ENCODE data around the gene FCHO1.

The FCHO1 gene

DNA sequence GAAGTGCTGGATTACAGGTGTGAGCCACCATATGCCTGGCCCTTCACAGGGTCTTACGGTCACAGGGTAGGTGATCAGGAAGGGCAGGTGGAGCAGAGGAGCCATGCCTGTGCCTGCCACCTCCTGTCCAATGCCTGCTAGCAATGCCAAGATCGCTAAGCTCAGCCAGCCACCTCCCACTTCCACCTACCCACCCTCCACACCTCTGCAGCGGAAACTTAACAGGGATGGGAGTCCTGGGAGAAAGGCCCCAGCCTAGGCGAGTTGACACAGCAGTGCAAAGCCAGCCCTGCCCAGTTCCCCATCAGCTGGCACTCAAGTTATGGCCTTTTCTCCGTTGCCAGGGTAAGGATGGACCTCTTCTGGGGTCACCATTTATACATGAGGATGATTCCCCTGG, 15.9 kb upstream of the FCHO1 start:
- DNase-seq (ENCODE audit: low read depth in 3 of 3), result no peak

DNA sequence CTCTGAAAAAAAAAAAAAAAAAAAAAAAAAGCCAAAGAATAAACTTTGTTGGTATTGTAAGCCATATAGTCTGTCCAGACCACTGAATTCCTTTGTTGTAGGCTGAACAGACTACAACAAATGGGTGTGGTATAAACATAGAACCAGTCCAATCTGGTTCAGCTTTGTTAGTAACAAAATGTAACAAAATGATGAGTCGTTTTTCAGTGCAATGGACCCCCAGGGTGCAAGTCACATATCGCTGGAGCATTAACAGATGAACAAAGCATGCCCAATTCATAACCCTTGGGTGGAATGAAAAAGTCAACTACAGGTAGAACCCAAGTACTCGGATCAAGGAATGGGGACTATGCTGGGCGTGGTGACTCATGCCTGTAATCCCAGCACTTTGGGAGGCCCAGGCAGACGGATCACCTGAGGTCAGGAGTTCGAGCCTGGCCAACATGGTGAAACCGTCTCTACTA, 13.6 kb upstream of the FCHO1 start:
- DNase-seq (ENCODE audit: low read depth in 3 of 3), result no peak

DNA sequence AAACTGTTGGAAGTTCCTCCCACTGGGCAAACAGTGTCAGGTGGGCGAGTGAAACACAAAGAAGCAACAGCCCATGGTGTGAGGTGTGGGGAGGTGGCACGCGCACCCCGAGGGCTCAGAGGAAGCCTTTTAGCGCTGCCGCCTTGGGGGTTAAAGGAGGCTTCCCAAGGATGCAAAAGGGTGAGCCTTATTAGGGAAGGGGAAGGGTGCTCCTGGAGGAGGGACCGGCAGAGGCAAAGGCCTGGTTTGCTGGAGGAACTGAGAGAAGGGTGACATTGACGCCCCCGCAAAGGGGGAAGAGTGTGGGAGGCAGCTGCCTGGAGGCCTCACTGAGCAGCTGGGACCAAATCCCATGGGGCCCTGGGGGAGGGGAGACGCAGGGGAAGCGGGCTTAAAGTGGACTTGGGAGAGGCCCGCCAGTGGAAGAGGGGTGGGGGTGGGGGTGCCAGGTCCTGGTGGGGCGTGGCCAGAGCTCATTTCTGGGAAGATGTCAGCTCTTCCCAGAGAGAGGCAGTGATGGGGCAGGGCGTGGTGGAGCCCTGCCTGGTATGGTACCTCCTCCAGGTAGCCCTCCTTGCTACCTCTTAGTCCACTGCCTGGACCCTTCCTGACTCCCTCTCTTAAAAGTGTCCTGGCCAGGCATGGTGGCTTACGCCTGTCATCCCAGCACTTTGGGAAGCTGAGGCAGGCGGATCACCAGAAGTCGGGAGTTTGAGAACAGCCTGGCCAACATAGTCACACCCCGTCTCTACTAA, 12.0 kb upstream of the FCHO1 start:
- no peak for DNase-seq (ENCODE audit: low read depth in 3 of 3)

DNA sequence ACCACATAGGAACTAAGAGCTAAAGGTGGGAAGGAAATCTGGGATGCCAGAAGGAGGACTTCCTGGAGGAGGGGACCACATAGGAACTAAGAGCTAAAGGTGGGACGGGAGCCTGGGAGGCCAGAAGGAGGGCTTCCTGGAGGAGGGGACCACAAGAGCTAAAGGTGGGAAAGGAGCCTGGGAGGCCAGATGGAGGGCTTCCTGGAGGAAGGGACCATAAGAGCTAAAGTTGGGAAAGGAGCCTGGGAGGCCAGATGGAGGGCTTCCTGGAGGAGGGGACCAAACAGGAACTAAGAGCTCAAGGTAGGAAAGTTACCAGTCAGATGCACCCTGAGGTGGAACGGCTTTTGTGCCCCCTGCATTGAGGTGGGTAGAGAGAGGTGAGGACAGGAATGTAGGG, 9.8 kb upstream of the FCHO1 start:
- DNase-seq (ENCODE audit: low read depth in 3 of 3), result no peak

DNA sequence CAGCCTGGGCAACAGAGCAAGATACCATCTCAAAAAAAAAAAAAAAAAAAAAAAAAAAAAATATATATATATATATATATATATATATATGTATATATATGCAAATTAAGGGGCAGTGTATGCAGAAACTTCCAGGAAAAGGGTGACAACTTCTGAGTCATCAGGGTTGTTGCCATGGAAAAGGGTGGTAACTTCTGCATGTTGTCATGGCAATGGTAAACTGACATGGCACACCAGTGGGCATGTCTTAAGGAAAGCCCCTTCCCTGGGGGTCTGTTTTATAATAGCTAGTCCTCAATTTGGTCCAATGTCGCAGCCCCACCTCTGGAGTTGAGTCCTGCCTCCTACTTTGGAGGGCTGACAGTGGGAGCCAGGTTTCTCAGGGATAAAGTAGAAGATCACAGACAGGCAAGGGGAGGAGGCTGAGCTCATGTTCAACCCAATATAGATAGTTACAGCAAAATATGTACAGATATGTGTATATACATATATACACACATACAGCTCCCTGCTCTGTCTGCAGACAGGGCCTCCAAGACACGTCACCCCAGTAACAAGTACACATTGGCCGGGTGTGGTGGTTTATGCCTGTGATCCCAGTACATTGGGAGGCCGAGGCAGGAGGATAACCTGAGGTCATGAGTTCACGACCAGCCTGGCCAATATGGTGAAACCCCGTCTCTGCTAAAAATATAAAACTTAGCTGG, 7.2 kb upstream of the FCHO1 start:
- DNase-seq (ENCODE audit: low read depth in 3 of 3), result no peak

DNA sequence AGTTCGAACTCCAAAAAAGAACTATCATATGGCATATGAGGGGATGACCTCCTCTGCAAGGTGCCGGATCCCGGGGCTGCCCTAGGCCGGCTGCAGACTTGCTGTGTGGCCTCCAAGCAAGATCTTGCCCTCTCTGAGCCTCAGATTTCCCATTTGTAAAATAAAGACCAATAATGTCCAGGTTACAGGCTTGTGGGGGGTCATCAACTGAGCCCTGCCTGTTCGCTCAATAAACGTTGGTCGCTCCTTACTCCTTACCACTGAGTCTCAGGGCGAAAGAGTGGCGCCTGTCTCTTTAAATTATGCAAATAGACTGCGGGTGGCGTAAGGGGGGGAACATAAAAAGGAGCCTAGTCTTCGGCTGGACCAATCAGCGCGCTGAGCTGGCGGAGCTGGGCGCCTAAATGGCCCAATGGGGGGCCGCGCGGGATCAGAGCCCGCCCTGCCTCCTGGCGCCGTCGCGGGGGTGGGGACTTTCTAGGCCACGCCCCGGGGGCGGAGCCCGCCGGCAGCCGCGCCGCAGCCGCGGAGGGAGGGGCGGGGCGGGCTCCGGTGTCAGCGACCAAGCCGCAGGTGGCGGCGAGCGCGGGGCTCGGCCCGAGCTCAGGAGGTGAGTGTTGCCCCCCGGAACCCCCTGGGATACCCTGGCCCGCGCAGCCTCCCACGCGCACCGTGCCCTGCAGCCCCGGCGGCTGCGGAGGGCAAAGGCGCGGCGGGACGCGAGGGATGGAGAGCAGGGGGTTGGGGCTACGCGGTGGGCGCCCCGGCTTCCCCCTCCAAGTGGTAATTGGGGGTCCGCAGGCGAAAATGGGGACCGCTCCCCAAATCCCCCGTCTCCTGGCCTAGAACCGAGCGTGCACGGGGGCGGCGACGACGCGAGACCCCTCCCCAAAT, 3.8 kb upstream of the FCHO1 start:
- peak; percentile 88 to 92 (median 91) for DNase-seq (ENCODE audit: low read depth in 3 of 3)

DNA sequence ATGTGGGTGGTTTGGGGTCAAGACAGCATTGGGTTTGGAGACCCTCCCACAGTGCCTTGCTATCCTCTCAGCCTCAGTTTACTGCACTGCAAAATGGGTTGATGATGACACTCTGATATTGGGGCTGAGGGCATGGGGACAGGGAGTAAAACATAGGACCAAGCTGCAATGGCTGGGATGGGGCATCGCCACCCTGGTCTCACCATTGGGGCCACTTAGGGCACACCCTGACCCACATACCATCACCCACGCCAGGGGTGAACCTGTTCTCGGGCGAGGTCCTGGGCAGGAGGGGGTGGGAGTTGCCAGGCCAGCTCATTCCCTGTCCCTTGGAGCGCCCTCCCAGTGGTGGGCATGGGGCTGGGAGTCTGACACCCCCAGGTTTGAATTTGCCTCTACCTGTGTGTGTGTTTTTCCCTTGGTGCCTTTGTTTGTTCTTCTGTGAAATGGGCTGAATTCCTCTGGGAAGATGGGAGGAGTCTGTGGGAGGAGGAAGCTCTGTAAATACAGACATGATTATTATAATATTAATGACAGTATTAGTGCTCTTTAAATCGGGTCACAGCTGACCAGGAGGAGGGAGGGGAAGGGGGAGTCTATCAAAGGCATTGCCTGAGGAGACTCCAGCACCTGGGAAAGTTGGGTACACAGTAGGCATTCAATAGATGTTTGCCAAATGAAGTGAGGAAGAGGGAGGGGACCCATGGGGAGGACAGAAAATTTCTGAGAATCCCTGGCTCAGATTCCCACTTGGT, 2.2 kb upstream of the FCHO1 start:
- no peak for DNase-seq (ENCODE audit: low read depth in 3 of 3)

DNA sequence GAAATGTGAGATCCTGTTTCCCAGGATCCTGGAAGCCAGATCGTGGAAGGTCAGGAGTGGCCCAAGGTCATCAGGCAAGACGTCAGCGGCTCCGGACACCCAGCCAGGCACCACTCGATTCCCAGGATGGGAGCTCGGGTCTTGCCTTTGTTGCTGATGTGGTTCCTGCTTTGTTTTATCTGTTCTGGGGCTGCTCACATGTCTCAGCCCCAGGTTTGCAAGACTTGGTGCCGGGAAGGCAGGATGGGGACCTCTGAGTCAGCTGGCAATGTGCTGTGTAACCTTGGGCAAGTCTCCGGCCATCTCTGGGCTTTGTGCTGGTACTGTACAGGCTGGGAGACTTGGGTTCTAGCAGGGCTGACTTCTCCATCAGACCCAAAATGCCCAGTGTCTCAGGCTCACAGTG, 1.4 kb upstream of the FCHO1 start:
- DNase-seq (ENCODE audit: low read depth in 3 of 3), result peak in 1 of 3 donors; percentile 30

DNA sequence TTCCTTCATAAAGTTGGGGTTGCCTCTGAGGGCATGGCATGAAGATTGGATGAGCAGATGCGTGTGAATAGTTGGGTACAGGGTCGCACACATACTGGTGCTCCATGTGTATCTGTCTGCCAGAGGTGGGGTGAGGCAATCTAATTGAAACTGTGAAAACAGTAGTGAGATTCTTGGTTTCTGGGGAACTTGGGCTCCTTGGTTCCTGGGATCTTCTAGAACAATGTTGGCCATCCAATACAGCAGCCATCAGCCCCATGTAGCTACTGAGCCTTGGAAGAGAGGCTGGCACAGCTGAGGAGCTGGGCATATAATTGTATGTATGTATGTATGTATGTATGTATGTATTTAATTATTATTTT, 616 bp downstream of the FCHO1 start:
- DNase-seq (ENCODE audit: low read depth in 3 of 3), result no peak

DNA sequence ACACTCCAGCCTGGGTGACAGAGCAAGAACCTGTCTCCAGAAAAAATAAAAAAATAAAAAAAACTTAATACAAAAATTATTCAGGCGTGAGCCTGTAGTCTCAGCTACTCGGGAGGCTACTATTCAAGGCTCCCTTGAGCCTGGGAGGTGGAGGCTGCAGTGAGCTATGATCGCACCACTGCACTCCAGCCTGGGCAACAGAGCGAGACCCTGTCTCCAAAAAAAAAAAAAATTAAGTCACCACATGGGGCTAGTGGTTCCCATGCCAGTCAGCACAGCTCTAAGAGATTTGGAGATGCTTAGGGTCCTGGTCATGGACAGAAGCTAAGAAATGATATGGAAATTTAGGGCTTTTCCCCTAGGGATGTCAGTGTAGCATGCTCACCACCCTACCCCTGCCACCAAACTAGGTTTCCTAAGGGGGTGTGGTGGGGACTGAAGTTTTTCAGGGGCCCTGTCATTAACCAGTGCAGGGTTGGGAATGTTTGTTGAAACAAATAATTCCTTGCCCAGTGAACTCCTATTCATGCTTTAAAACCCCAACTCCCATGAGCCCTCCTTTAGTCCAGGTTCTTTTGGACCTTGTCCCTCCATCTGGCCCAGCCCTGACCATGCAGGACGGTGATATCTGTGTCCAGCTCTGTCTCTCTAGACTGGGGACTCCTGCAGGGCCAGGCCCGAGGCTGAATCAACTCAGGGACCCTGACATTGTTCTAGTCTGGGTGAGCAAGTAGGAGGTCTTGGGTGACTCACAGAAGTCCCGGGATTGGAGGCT, 1.8 kb downstream of the FCHO1 start:
- no peak for DNase-seq (ENCODE audit: low read depth in 3 of 3)

DNA sequence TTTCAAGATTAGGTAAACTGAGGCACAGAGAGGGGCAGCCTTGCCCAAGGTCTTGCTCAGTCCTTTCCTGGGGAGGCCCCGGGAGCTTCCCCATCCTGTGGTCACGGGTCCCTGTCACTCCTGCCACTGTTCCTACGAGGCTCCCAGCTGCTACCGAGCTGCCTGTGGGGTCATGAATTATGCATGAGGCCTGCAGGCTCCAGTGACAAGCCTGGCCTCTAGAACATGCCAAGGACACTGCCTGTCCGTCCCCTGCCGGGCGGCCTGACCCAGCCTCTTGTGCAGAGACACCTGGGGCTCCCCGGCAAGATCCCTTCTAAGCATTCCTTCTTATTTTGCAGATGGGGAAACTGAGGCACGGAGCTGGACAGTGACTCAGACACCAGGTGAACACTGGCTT, 2.7 kb downstream of the FCHO1 start:
- DNase-seq (ENCODE audit: low read depth in 3 of 3), result no peak

DNA sequence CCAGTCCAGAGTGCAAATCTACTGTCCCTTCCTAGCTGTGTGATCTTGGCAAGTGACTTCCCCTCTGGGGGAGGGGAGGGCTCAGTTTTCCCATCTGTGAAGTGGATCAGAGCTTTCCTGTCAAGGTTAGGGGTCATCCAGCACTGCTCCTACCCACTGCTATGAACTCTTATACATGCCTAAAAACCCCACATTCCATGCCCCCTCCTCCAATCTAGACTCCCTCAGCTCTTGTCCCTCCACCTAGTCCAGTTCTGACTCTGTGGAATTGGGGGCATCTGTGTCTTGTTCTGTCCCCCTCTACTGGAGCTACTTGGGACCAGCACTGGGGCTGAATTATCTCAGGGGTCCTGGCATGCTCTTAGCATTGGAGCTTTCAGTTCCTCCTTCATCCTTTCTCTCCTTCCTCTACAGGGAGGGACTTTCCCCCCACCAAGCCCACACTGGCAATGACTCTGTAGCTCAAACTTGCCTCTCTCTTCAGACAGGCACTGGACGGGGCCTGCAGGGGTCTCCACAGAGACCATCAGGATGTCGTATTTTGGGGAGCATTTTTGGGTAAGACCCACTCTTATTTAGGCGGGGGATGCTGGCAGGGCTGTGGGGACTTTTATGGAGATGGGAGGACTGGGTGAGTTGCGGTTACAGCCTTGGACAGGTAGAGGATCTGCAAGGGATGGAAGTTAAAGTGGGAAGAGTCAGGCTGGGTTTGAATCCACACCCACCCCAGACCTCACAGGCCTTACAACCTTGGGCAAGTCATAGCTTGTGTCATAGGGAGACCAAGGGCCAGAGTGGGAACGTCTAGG, 3.6 kb downstream of the FCHO1 start:
- DNase-seq (ENCODE audit: low read depth in 3 of 3), result no peak

DNA sequence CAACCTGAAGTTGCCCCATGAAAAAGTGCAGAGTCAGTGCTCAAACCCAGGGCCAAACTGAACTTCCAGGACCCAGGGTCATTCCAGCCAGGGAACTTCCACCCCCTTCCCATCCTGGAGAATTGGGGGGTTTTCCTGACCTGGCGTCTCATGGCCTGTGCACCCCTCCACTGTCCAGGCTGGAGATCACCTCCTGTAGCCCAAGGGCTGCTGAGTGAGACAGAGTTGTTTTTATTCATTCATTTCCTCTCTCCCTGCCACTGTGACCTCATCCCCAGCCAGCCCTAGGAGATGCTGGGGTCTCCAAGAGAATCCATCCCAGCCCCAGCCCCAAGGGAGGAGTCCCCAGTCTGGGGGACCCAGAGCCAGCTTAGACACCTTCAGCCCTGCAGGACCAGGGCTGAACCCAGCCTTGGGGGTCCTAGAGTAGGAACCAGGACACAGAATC, 4.2 kb downstream of the FCHO1 start:
- no peak for DNase-seq (ENCODE audit: low read depth in 3 of 3)

DNA sequence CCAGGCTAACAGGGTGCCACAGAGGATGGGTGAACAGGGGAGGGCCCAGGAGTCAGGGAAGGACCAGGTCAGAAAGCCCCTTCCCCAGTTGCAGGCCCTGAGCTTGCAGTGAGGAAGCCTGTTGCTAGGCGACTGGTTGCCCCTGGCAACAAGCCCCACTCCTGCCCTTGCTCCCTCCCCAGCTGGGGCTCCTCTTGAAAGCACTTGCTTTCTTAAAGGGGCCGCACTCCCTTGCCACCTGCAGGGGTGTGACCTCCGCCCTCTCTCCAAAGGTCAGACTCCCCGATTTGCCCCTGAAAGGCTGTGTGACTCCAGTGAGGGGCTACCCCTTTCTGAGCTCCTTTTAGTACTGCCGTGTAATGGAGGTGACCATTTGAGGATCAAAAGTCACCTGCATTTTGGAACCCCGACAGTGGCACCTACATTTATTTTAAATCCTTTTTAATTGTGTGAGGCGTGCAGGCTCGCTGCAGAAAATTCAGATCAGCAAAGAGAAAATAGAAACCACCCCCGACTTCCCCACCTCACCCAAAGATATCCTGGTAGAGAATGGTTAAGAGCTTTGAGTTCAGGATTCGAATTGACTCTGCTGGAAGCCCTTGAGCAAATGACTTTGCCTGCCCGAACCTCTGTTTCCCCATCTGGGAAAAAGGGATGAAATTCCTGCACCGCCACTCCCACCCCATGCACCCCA, 4.8 kb downstream of the FCHO1 start:
- no peak for DNase-seq (ENCODE audit: low read depth in 3 of 3)

DNA sequence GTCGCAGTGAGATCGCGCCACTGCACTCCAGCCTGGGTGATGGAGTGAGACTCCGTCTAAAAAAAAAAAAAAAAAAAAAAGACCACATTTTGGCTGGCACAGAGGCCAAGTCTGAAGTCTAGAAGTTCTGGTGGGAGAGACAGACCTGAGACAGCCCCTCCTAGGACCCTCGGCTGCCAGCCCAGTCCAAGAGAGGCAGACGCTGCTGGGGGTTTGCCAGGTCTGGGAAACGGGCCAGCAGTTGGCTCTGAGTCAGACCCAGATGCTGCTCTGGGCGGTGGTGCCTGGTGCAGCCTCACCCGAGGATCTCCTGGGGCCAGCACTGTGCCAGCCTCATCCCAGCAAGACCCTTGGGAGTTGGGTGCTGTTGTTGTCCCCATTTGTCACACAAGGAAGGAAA, 5.8 kb downstream of the FCHO1 start:
- DNase-seq (ENCODE audit: low read depth in 3 of 3), result no peak

DNA sequence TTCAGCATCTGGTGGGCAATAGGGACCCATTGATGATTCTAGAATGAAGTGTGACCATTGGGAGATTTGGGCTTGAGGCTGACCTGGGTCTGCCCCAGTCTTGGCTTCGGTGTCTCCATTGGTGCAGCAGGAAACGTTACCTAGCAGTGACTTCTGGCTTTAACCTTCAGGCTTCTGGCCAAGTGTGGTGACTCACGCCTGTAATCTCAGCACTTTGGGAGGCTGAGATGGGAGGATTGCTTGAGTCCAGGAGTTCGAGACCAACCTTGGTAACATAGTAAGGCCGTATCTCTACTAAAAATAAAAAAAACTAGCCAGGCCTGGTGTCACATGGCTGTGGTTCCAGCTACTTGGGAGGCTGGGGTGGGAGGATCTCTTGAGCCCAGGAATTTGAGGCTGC, 7.2 kb downstream of the FCHO1 start:
- no peak for DNase-seq (ENCODE audit: low read depth in 3 of 3)

DNA sequence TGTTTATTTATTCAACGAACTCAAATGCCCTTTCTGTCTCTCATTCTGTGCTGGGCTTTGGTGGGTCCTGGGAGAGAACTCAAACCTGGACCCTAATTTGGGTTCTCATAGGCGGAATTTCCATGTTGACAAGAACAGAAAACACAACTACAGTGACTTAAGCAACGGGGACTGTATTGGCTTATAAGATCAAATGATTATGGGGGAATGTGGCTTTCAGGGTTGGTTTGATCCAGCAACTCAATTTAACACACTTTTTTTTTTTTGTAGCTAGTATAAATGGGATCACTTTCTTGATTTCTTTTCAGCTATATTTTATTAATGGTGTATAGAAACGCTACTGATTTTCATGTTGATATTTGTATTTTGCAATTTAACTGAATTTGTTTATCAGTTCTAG, 9.9 kb downstream of the FCHO1 start:
- no peak for DNase-seq (ENCODE audit: low read depth in 3 of 3)

DNA sequence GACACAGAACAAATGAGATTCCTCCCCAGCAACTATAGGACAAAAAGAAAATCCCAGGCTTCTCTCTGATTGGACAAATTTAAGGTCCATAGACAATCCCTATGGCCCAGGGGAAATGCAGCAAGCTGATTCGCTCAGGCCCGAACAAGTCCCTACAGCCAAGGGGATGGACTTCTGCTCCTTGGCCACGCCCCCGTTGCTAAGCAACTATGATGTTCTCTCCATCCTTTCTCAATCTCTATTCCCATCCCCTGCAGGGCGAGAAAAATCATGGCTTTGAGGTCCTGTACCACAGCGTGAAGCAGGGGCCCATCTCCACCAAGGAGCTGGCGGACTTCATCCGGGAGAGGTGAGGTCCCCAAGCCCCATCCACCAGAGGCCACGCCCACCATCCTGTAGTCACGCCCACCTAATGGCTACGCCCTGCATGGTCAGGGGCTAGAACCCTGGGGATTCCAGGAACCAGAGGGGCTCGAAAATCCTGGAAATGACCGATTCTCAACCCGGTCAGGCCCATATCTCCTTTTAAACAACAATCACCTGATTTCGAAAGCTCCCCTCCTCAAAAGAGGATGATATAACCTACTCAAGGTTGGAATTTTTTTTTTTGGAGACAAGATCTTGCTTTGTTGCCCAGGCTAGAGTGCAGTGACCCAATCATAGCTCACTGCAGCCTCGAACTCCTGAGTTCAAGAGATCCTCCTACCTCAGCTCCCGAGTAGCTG, 11.4 kb downstream of the FCHO1 start:
- DNase-seq (ENCODE audit: low read depth in 3 of 3), result no peak

DNA sequence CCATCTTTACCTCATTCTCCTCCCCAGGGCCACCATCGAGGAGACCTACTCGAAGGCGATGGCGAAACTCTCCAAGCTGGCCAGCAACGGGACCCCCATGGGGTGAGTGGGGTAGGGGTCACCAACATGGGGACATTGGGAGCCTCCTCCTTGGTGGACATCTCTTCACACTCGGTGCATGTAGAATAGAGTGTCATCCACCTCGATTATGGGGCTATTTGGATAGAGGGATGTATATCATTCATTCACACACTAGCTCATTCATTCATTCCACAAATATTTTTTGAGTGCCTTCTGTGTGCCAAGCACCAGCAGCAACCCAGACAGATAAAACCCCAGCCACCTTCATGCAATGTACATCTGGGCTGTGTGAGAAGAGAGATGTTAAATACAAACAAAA, 13.1 kb downstream of the FCHO1 start:
- no peak for DNase-seq (ENCODE audit: low read depth in 3 of 3)
